Psoas muscle (tissue), 8 donors: ENCODE data around the gene ETV1. TPM values are rescaled to one million over a fixed set of nuclear protein-coding genes. Genes with fewer than 3 reads are reported as not detected.

Experiments used
- ATAC-seq, 4 donors: fragments of 200-7000 bp; cut with Tn5 transposase; one replicate each; pipeline ENCODE4 v1.9.1; 2020; ENCODE audit warnings: moderate library complexity in 3 of 4, mild to moderate bottlenecking in 2 of 4
- DNase-seq, 2 donors: peaks; one replicate each; pipeline ENCODE4 v3.0.0-alpha.2; 2020
- H3K27ac ChIP-seq: fragments of 200-600 bp; one replicate; pipeline ENCODE4 v1.8.0; 2022
- H3K27me3 ChIP-seq, 3 donors: fragments of 200-600 bp in 1 of 3; one replicate each; pipeline versions ENCODE4 v1.6.1 to v1.8.0; 2013 to 2022; ENCODE audit warnings: low read length in 2 of 3, mild to moderate bottlenecking in 2 of 3, moderate library complexity in 1 of 3; ENCODE audit not compliant: insufficient read depth in 3 of 3
- H3K36me3 ChIP-seq, 2 donors: fragments of 200-600 bp in 1 of 2; one replicate each; pipeline versions ENCODE4 v1.6.1 to v1.8.0; 2013 to 2022; ENCODE audit warnings: low read depth in 1 of 2, mild to moderate bottlenecking in 1 of 2, moderate library complexity in 1 of 2; ENCODE audit not compliant: insufficient read depth in 1 of 2
- H3K4me1 ChIP-seq: fragments of 200-600 bp; one replicate; pipeline ENCODE4 v1.8.0; 2022
- H3K4me3 ChIP-seq: fragments of 200-600 bp; one replicate; pipeline ENCODE4 v1.8.0; 2022; ENCODE audit warnings: mild to moderate bottlenecking
- H3K9me3 ChIP-seq: fragments of 200-600 bp; one replicate; pipeline ENCODE4 v1.8.0; 2022
- CTCF ChIP-seq: fragments of 200-600 bp; IDR thresholded peaks from one replicate; pipeline ENCODE4 v1.8.0; 2022; ENCODE audit warnings: antibody characterized with exemption
- WGBS, 3 donors: extraction: QIAGEN DNeasy Blood & Tissue Kit; methylation state at CpG; one replicate each; pipeline versions ENCODE4 v1.1.6 to v1.1.7; 2013; 5-methylcytosine and 5-hydroxymethylcytosine counted together
- intact Hi-C, 2 donors: fragments of 100-400 bp; cut with DNase I; formaldehyde crosslinking; loops; one replicate each; pipeline versions ENCODE4 v1.11.0 to v1.14.2; 2022
- polyA plus RNA-seq, 3 donors: library from polyadenylated mRNA; stranded (reverse); fragments of 200-250 nt; gene quantifications; one replicate each; pipeline ENCODE4 v1.2.3, GENCODE V29; 2013
- total RNA-seq, 4 donors: library from RNA; stranded (reverse); fragmentation: NEBNext Ultra II Directional in 2 of 4; extraction: Animal tissue kit (Norgen Biotek cat#: 25700) in 2 of 4; gene quantifications; one replicate each; pipeline versions ENCODE4 v1.2.1 to v1.2.4, GENCODE V29; 2021 to 2023
- donor health status: healthy with polysubstance abuse.
- donor health status: DM: no; HTN: no; CAD: no; lungs with moderate emphysema.
- donor health status: Bipolar disorder and iron deficiency.
- donor health status: healthy.
- donor health status: DM: yes; HTN: yes; CAD: no.
- donor health status: DM: no; HTN: no; CAD: no.
- donor health status: DM: no; HTN: no; CAD: no.
- donor health status: DM: yes; HTN: yes; CAD: no.

Gene ETV1
- total and polyA plus RNA-seq, 7 donors = 0.20 to 3.8 (median 0.95) TPM

GRCh38 chr7:13992596-13992964 is 3.1 kb upstream of the ETV1 start:
- intact Hi-C loops = no loop called here
- H3K4me3 ChIP-seq = peak overlapping the region; percentile 70
- H3K36me3 ChIP-seq = no peaks in the 10 kb centered on the region
- no peaks in the 10 kb centered on the region for H3K9me3 ChIP-seq
- H3K27me3 ChIP-seq = peaks cover 0 to 2% (median 0%) of the 10 kb centered on the region in 3 donors
- no peak for ATAC-seq
- peak overlapping the region; percentile 79 for H3K27ac ChIP-seq
- 46 to 60% (median 53%) methylated on average over 1 of the region's 1 CpG for WGBS, 3 donors
- peaks cover 6% of the 10 kb centered on the region for H3K4me1 ChIP-seq
- no peak for DNase-seq
- TF ChIP-seq CTCF = no peak

- WGBS, 3 donors = 25 to 42% (median 26%) methylated on average over 12 of the region's 12 CpGs
- Histone ChIP-seq H3K9me3 (no peaks in the 10 kb centered on the region), H3K36me3 (no peaks in the 10 kb centered on the region), H3K27me3 (peaks cover 0 to 8% (median 0%) of the 10 kb centered on the region in 3 donors), H3K4me3 (peak overlapping the region; percentile 70), H3K27ac (peak overlapping the region; percentile 79), H3K4me1 (peaks cover 6% of the 10 kb centered on the region)
- intact Hi-C loops = no loop called here
- ATAC-seq (no peak), DNase-seq (no peak)
- no peak for TF ChIP-seq CTCF
Observed at GRCh38 chr7:13991791-13992595, 2.5 kb upstream of the ETV1 start.

GRCh38 chr7:13990984-13991790 is 1.7 kb upstream of the ETV1 start:
- H3K27ac ChIP-seq = peak overlapping the region; percentile 79
- ATAC-seq (peak; percentile 95 to 98 (median 96)), DNase-seq (peak; percentile 96)
- peaks cover 0 to 8% (median 0%) of the 10 kb centered on the region in 3 donors for H3K27me3 ChIP-seq
- H3K4me3 ChIP-seq = peak overlapping the region; percentile 70
- no peak for TF ChIP-seq CTCF
- intact Hi-C loops = no loop called here
- H3K36me3 ChIP-seq = no peaks in the 10 kb centered on the region
- H3K4me1 ChIP-seq = peaks cover 6% of the 10 kb centered on the region
- no peaks in the 10 kb centered on the region for H3K9me3 ChIP-seq
- 0% methylated on average over 38 of the region's 38 CpGs for WGBS, 3 donors

GRCh38 chr7:13990319-13990983 is 985 bp upstream of the ETV1 start:
- peak overlapping the region; percentile 75 for H3K27ac ChIP-seq
- no peak for TF ChIP-seq CTCF
- H3K4me1 ChIP-seq = peaks cover 6% of the 10 kb centered on the region
- intact Hi-C loops = no loop called here
- 0 to 1% (median 0%) methylated on average over 24 of the region's 24 CpGs for WGBS, 3 donors
- DNase-seq (peak; percentile 42 to 58), ATAC-seq (peak; percentile 51 to 74 (median 60))
- H3K27me3 ChIP-seq = peaks cover 0 to 10% (median 0%) of the 10 kb centered on the region in 3 donors
- no peaks in the 10 kb centered on the region for H3K36me3 ChIP-seq
- H3K9me3 ChIP-seq = no peaks in the 10 kb centered on the region
- peak overlapping the region; percentile 70 for H3K4me3 ChIP-seq
